Measurements from ENCODE around the gene MAP3K15. TPM values are rescaled to one million over a fixed set of nuclear protein-coding genes. Genes with fewer than 3 reads are reported as not detected.
"Not testable (repeated sequence)": the region's sequence is repeated elsewhere in the genome, so short reads cannot be mapped to it uniquely, and the experiment has no call there.

MAP3K15 gene
- total RNA-seq, 1 experiment from 2014 or later: 3.4 TPM

- POLR2A ChIA-PET (ENCODE audit: unreplicated experiment): interaction anchor here (0.6 kb wide), 1 partner anchor 81 kb away, joined by 3 read pairs; no protein-coding TSS in a partner anchor
- Histone ChIP-seq H3K4me2 (ENCODE audit: low read length) (peak overlapping the region; percentile 78; the same call in 1 of the 2 replicates), H3K36me3 (ENCODE audit: low read depth, low read length) (no peaks in the 10 kb centered on the region), H3K4me1 (ENCODE audit: insufficient read depth, low read length) (no peaks in the 10 kb centered on the region), H3K9me2 (replicated peaks; ENCODE audit: low read length) (no peaks in the 10 kb centered on the region), H3F3A (ENCODE audit: low read length, unreplicated experiment) (no peaks in the 10 kb centered on the region), H3K79me2 (ENCODE audit: low read length) (no peaks in the 10 kb centered on the region), H3K9ac (ENCODE audit: low read length) (no peak overlapping the region), H3K27ac (ENCODE audit: low read length) (no peak overlapping the region), H3K9me3 (ENCODE audit: low read length) (no peaks in the 10 kb centered on the region), H2AFZ (ENCODE audit: low read length) (peak overlapping the region; percentile 48; the same call in 1 of the 2 replicates), H3K4me3 (ENCODE audit: low read length) (no peak overlapping the region), H3K27me3 (ENCODE audit: low read length) (no peaks in the 10 kb centered on the region), H4K20me1 (ENCODE audit: low read length) (no peaks in the 10 kb centered on the region)
- BruUV-seq (replicated peaks): no TSS peak
- CTCF ChIA-PET: no interaction called here
- DNase-seq (peak; percentile 11), ATAC-seq (peak; percentile 18; the same call in 1 of the 2 replicates)
- intact Hi-C loops (cut with micrococcal nuclease): loop anchor here (5.0 kb wide), 1 partner anchor 141 kb away; no protein-coding TSS in a partner anchor
- TF ChIP-seq CTCF (conservative IDR thresholded peaks at IDR 0.05; ENCODE audit: low read depth, low read length) (no peak), EZH2 (IDR thresholded peaks at IDR 0.05; ENCODE audit: low read length, unreplicated experiment) (no peak), EZH2phosphoT487 (IDR thresholded peaks at IDR 0.05; ENCODE audit: borderline replicate concordance, low read length) (no peak)
Measured at GRCh38 chrX:19513383-19513782, 1.9 kb downstream of the MAP3K15 start.

GRCh38 chrX:19512961-19513360 is 2.3 kb downstream of the MAP3K15 start:
- TF ChIP-seq CTCF (conservative IDR thresholded peaks at IDR 0.05; ENCODE audit: low read depth, low read length) (no peak), EZH2phosphoT487 (IDR thresholded peaks at IDR 0.05; ENCODE audit: borderline replicate concordance, low read length) (no peak)
- Histone ChIP-seq H3K79me2 (ENCODE audit: low read length) (no peaks in the 10 kb centered on the region), H4K20me1 (ENCODE audit: low read length) (no peaks in the 10 kb centered on the region), H3K27me3 (ENCODE audit: low read length) (no peaks in the 10 kb centered on the region), H3K4me1 (ENCODE audit: insufficient read depth, low read length) (no peaks in the 10 kb centered on the region), H2AFZ (ENCODE audit: low read length) (no peak overlapping the region), H3F3A (ENCODE audit: low read length, unreplicated experiment) (no peaks in the 10 kb centered on the region), H3K9me2 (replicated peaks; ENCODE audit: low read length) (no peaks in the 10 kb centered on the region), H3K9ac (ENCODE audit: low read length) (no peak overlapping the region), H3K4me3 (ENCODE audit: low read length) (no peak overlapping the region), H3K4me2 (ENCODE audit: low read length) (no peak overlapping the region), H3K9me3 (ENCODE audit: low read length) (no peaks in the 10 kb centered on the region), H3K27ac (ENCODE audit: low read length) (no peak overlapping the region), H3K36me3 (ENCODE audit: low read depth, low read length) (no peaks in the 10 kb centered on the region)
- ATAC-seq (no peak), DNase-seq (no peak)
- intact Hi-C loops (cut with micrococcal nuclease): loop anchor here (5.0 kb wide), 1 partner anchor 141 kb away; no protein-coding TSS in a partner anchor
- CTCF ChIA-PET: no interaction called here
- no TSS peak for BruUV-seq (replicated peaks)
- POLR2A ChIA-PET (ENCODE audit: unreplicated experiment): interaction anchor here (0.6 kb wide), 1 partner anchor 81 kb away, joined by 3 read pairs; no protein-coding TSS in a partner anchor

DNA sequence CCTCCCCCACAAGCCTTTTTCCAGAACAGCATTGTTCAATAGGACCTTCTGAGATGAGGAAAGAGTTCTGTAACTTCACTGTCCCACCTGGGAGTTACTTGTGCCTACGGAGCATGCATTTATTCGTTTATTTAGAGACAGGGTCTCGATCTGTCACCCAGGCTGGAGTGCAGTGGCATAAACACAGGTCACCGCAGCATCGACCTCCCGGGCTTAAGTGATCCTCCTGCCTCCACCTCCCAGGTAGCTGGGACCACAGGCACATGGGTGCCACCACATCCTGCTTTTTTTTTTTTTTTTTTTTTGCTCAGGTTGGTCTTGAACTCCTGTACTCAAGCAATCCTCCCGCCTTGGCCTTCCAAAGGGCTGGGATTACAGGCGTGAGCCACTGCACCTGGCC is 2.9 kb downstream of the MAP3K15 start:
- Histone ChIP-seq H3K4me2 (ENCODE audit: low read length) (no peak overlapping the region), H3K9me3 (ENCODE audit: low read length) (no peaks in the 10 kb centered on the region), H3F3A (ENCODE audit: low read length, unreplicated experiment) (no peaks in the 10 kb centered on the region), H3K79me2 (ENCODE audit: low read length) (no peaks in the 10 kb centered on the region), H2AFZ (ENCODE audit: low read length) (no peak overlapping the region), H3K4me3 (ENCODE audit: low read length) (no peak overlapping the region), H3K27ac (ENCODE audit: low read length) (no peak overlapping the region), H3K36me3 (ENCODE audit: low read depth, low read length) (no peaks in the 10 kb centered on the region), H3K27me3 (ENCODE audit: low read length) (no peaks in the 10 kb centered on the region), H3K9ac (ENCODE audit: low read length) (no peak overlapping the region), H4K20me1 (ENCODE audit: low read length) (no peaks in the 10 kb centered on the region), H3K4me1 (ENCODE audit: insufficient read depth, low read length) (no peaks in the 10 kb centered on the region), H3K9me2 (replicated peaks; ENCODE audit: low read length) (no peaks in the 10 kb centered on the region)
- no peak for DNase-seq
- CTCF ChIA-PET: no interaction called here
- BruUV-seq (replicated peaks): no TSS peak
- POLR2A ChIA-PET (ENCODE audit: unreplicated experiment): no interaction called here
- no peak for ATAC-seq
- intact Hi-C loops (cut with micrococcal nuclease): loop anchor here (5.0 kb wide), 1 partner anchor 140 kb away; no protein-coding TSS in a partner anchor
- no peak for TF ChIP-seq EZH2phosphoT487 (IDR thresholded peaks at IDR 0.05; ENCODE audit: borderline replicate concordance, low read length)
- TF ChIP-seq CTCF (conservative IDR thresholded peaks at IDR 0.05; ENCODE audit: low read depth, low read length): no peak
- TF ChIP-seq EZH2 (IDR thresholded peaks at IDR 0.05; ENCODE audit: low read length, unreplicated experiment): no peak

DNA sequence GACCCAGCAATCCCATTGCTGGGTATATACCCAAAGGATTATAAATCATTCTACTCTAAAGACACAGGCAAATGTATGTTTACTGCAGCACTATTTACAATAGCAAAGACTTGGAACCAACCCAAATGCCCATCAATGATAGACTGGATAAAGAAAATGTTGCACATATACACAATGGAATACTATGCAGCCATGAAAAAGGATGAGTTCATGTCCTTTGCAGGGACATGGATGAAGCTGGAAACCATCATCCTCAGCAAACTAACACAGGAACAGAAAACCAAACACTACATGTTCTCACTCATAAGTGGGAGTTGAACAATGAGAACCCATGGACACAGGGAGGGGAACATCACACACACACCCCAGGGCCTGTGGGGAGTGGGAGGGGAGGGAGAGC is 3.5 kb downstream of the MAP3K15 start:
- H3K4me3 ChIP-seq (ENCODE audit: low read length); H3K27me3 ChIP-seq (ENCODE audit: low read length); H3K9me3 ChIP-seq (ENCODE audit: low read length); ATAC-seq; CTCF ChIA-PET; H3K79me2 ChIP-seq (ENCODE audit: low read length); H3K4me2 ChIP-seq (ENCODE audit: low read length); H4K20me1 ChIP-seq (ENCODE audit: low read length); H3K27ac ChIP-seq (ENCODE audit: low read length); H3K9ac ChIP-seq (ENCODE audit: low read length); DNase-seq; H3K9me2 ChIP-seq (replicated peaks; ENCODE audit: low read length); POLR2A ChIA-PET (ENCODE audit: unreplicated experiment); H3F3A ChIP-seq (ENCODE audit: low read length, unreplicated experiment); H3K4me1 ChIP-seq (ENCODE audit: insufficient read depth, low read length); H2AFZ ChIP-seq (ENCODE audit: low read length); BruUV-seq (replicated peaks); H3K36me3 ChIP-seq (ENCODE audit: low read depth, low read length): not testable (repeated sequence)
- intact Hi-C loops (cut with micrococcal nuclease): loop anchor here (5.0 kb wide), 1 partner anchor 139 kb away; no protein-coding TSS in a partner anchor
